GM18861 (cell line): Measurements from ENCODE around the gene GNA12.
A peak's percentile ranks its signal among the peaks of the same experiment; 100 is the strongest.
"Not testable (repeated sequence)": the region's sequence is repeated elsewhere in the genome, so short reads cannot be mapped to it uniquely, and the experiment has no call there.

Source experiments
- ATAC-seq: cut with Tn5 transposase; IDR thresholded peaks from one replicate; pipeline ENCODE4 v1.9.1; 2021; ENCODE audit not compliant: unreplicated experiment

The GNA12 gene

GRCh38 chr7:2701424-2701823, 142.7 kb downstream of the GNA12 start:
- ATAC-seq, result no peak

- no peak for ATAC-seq
Measured at GRCh38 chr7:2700141-2700850, 143.8 kb downstream of the GNA12 start.

GRCh38 chr7:2699289-2699620, 144.9 kb downstream of the GNA12 start:
- ATAC-seq, result no peak

GRCh38 chr7:2698581-2699288, 145.4 kb downstream of the GNA12 start:
- peak; percentile 93 for ATAC-seq

GRCh38 chr7:2694122-2694436, 150.0 kb downstream of the GNA12 start:
- ATAC-seq, result not testable (repeated sequence)

GRCh38 chr7:2693420-2694121, 150.5 kb downstream of the GNA12 start:
- not testable (repeated sequence) for ATAC-seq

- ATAC-seq, result no peak
Measured at GRCh38 chr7:2692543-2692942, 151.6 kb downstream of the GNA12 start.

- ATAC-seq, result not testable (repeated sequence)
Measured at GRCh38 chr7:2691932-2692439, 152.1 kb downstream of the GNA12 start.

GRCh38 chr7:2691011-2691707, 152.9 kb downstream of the GNA12 start:
- ATAC-seq, result no peak

GRCh38 chr7:2689951-2690705, 154.0 kb downstream of the GNA12 start:
- ATAC-seq, result no peak

- no peak for ATAC-seq
Measured at GRCh38 chr7:2689343-2689847, 154.7 kb downstream of the GNA12 start.

GRCh38 chr7:2688409-2689342, 155.4 kb downstream of the GNA12 start:
- ATAC-seq, result peak; percentile 83

GRCh38 chr7:2687881-2688318, 156.2 kb downstream of the GNA12 start, which contains the start of gene AMZ1:
Gene AMZ1, plus strand, starts transcription at chr7:2688202. Its CDS starts 12,250 bp downstream, at chr7:2700452.
- no peak for ATAC-seq

- no peak for ATAC-seq
Measured at GRCh38 chr7:2687338-2687869, 156.7 kb downstream of the GNA12 start.

GRCh38 chr7:2686101-2686500, 158.0 kb downstream of the GNA12 start:
- no peak for ATAC-seq

- ATAC-seq, result no peak
Measured at GRCh38 chr7:2684501-2684900, 159.6 kb downstream of the GNA12 start.

- ATAC-seq, result no peak
Measured at GRCh38 chr7:2681929-2682799, 161.9 kb downstream of the GNA12 start.
